ENCODE data around the gene LNPK.

DNA sequence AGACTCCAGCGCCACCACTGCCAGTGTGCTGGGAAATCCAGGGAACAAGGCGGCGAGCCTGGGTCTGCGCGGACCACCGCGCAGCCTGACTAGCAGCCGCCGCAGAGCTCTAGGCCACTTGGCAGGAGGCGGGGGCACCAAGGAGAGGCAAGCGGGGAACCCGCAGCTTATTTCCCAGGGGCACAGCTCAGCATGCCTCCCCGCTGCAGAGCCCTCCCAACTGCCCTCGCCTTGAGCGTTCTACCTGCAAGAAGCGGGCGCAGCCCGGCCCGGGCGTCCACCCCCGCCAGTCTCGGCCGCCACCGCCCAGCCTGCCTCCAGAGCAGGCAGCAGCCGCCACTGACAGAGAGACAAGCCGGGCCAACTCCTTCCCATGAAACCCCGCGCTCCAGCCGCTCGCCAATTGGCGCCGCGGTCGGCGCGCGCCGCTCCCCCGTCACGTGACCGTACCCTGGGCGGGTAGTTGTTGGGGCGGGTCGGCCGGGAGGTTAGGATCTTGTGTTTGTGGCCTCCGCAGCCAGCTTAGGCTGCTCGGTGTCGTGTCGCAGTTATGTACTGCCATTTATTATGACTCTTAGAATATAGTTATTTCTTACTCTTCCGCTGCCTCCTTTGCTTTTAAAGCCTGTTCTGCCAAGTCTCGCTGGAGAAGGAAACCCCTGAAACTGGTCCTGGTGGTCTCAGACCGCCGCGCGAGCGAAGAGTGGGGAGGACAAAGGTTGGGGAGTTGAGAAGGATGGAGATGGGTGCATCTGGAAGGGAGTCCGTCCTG lies at the start of gene LNPK:
- peak; percentile 75 for TF ChIP-seq POLR2A (IDR thresholded peaks at IDR 0.05; ENCODE audit: extremely low read depth, insufficient read length)
- TF ChIP-seq, protein P1, sequence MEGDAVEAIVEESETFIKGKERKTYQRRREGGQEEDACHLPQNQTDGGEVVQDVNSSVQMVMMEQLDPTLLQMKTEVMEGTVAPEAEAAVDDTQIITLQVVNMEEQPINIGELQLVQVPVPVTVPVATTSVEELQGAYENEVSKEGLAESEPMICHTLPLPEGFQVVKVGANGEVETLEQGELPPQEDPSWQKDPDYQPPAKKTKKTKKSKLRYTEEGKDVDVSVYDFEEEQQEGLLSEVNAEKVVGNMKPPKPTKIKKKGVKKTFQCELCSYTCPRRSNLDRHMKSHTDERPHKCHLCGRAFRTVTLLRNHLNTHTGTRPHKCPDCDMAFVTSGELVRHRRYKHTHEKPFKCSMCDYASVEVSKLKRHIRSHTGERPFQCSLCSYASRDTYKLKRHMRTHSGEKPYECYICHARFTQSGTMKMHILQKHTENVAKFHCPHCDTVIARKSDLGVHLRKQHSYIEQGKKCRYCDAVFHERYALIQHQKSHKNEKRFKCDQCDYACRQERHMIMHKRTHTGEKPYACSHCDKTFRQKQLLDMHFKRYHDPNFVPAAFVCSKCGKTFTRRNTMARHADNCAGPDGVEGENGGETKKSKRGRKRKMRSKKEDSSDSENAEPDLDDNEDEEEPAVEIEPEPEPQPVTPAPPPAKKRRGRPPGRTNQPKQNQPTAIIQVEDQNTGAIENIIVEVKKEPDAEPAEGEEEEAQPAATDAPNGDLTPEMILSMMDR (IDR thresholded peaks at IDR 0.05; ENCODE audit: low read depth, low read length), result no peak
- TF ChIP-seq MYC (IDR thresholded peaks at IDR 0.05; ENCODE audit: low read depth, low read length), result no peak

Data from NB4 (cell line).